Body of pancreas (tissue), 4 donors: ENCODE results near the gene FAM83C. TPM values are rescaled to one million over a fixed set of nuclear protein-coding genes. Genes with fewer than 3 reads are reported as not detected.
A peak's percentile ranks its signal among the peaks of the same experiment; 100 is the strongest.
"Not testable (repeated sequence)": the region's sequence is repeated elsewhere in the genome, so short reads cannot be mapped to it uniquely, and the experiment has no call there.

Experiments
- ATAC-seq: fragments of 150-250 bp; one replicate; pipeline ENCODE4 v1.9.1; 2016
- DNase-seq, 4 donors: peaks; one replicate each; pipeline ENCODE4 v3.0.0-alpha.2; 2019
- H3K27ac ChIP-seq, 4 donors: fragments of 200-600 bp; sonication (generic); 1 replicate in 3 of 4; 2 replicates in 1 of 4; pipeline versions ENCODE4 v1.5.1 to v1.6.1; 2016 to 2019; ENCODE audit warnings: mild to moderate bottlenecking in 1 of 4, mixed read lengths in 1 of 4, moderate library complexity in 1 of 4
- H3K27me3 ChIP-seq, 2 donors: fragments of 200-600 bp; sonication (generic); one replicate each; pipeline ENCODE4 v1.6.0; 2016; ENCODE audit warnings: mild to moderate bottlenecking in 1 of 2
- H3K36me3 ChIP-seq, 2 donors: fragments of 200-600 bp; sonication (generic); replicated peaks in 1 of 2; 2 replicates each; pipeline ENCODE4 v1.5.1; 2016; ENCODE audit warnings: low read depth in 2 of 2; ENCODE audit not compliant: insufficient read depth in 1 of 2
- H3K4me1 ChIP-seq: fragments of 200-600 bp; sonication (generic); one replicate; pipeline ENCODE4 v1.6.0; 2016
- H3K4me3 ChIP-seq, 2 donors: fragments of 200-600 bp; sonication (generic); 1 replicate in 1 of 2; 2 replicates in 1 of 2; pipeline ENCODE4 v1.5.1; 2016 to 2019
- H3K9me3 ChIP-seq, 3 donors: fragments of 200-600 bp; sonication (generic); 1 replicate in 2 of 3; 2 replicates in 1 of 3; pipeline ENCODE4 v1.5.1; 2016
- POLR2A ChIP-seq, 3 donors: fragments of 450-650 bp; IDR thresholded peaks; one replicate each; pipeline ENCODE4 v1.6.1; 2016; ENCODE audit warnings: antibody characterized with exemption in 3 of 3, mild to moderate bottlenecking in 2 of 3
- WGBS, 2 donors: methylation state at CpG; one replicate each; pipeline ENCODE4 v1.1.5; 2017; 5-methylcytosine and 5-hydroxymethylcytosine counted together
- intact Hi-C: fragments of 100-400 bp; cut with DNase I; formaldehyde crosslinking; loops from one replicate; pipeline ENCODE4 v1.15.1; 2023
- total RNA-seq, 2 donors: library from RNA; depleted of rRNA; stranded (reverse); fragments of >200 nt; gene quantifications; one replicate each; pipeline ENCODE4 v1.1.0, GENCODE V29; 2016
- TF ChIP-seq, protein P1 (sequence below), 7 experiments: fragments of 450-650 bp in 4 of 7; fragments of 200-600 bp in 3 of 7; sonication (generic) in 3 of 7; IDR thresholded peaks; one replicate each; pipeline ENCODE4 v1.5.1; 2016 to 2019; ENCODE audit warnings: antibody characterized with exemption in 7 of 7

The FAM83C gene
- total RNA-seq, 2 donors from 2014 or later, result not detected

GRCh38 chr20:35263532-35264341 lies 28.5 kb downstream of the FAM83C start:
- TF ChIP-seq POLR2A (IDR thresholded peaks at IDR 0.05), result peak; percentile 73 to 84 (median 80)
- TF ChIP-seq, protein P1, sequence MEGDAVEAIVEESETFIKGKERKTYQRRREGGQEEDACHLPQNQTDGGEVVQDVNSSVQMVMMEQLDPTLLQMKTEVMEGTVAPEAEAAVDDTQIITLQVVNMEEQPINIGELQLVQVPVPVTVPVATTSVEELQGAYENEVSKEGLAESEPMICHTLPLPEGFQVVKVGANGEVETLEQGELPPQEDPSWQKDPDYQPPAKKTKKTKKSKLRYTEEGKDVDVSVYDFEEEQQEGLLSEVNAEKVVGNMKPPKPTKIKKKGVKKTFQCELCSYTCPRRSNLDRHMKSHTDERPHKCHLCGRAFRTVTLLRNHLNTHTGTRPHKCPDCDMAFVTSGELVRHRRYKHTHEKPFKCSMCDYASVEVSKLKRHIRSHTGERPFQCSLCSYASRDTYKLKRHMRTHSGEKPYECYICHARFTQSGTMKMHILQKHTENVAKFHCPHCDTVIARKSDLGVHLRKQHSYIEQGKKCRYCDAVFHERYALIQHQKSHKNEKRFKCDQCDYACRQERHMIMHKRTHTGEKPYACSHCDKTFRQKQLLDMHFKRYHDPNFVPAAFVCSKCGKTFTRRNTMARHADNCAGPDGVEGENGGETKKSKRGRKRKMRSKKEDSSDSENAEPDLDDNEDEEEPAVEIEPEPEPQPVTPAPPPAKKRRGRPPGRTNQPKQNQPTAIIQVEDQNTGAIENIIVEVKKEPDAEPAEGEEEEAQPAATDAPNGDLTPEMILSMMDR (IDR thresholded peaks at IDR 0.05), result no peak
- 42 to 46% methylated on average over 11 to 17 of the region's 17 CpGs for WGBS, 2 donors
- H3K27me3 ChIP-seq, result no peaks in the 10 kb centered on the region
- no peaks in the 10 kb centered on the region for H3K9me3 ChIP-seq
- intact Hi-C loops, result no loop called here
- H3K4me3 ChIP-seq, result no peak overlapping the region
- H3K27ac ChIP-seq, result peak overlapping the region; percentile 70 to 91 (median 87)
- DNase-seq (peak; percentile 67 to 85 (median 80)), ATAC-seq (peak; percentile 85)
- H3K4me1 ChIP-seq, result peaks cover 16% of the 10 kb centered on the region
- H3K36me3 ChIP-seq, result no peaks in the 10 kb centered on the region

DNA sequence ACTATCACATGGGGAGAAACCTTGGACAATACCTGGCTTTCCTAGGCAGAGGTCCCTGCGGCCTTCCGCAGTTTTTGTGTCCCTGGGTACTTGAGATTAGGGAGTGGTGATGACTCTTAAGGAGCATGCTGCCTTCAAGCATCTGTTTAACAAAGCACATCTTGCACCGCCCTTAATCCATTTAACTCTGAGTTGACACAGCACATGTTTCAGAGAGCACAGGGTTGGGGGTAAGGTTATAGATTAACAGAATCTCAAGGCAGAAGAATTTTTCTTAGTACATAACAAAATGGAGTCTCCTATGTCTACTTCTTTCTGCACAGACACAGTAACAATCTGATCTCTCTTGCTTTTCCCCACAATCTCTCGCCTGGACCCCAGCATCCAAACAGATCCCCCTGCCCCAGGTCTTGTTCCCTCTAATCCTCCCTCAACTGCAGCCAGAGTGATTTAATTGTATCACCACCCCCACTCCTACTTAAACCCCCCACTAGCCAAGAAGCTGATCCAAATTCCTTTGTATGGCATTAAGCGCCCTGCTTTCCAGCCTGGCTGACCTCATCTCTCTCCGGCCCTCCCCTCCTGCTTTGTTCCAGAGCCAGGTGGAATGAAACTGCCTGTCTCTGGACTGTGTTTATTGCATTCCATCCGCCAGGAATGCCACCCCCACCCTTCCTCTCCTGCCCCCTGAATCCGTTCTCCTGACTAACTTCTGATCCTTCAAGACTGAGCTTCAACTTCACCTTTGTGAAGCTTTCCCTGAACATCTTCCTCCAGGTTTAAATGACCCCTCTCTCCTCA lies 29.3 kb downstream of the FAM83C start:
- WGBS, 2 donors, result 51 to 59% methylated on average over 5 of the region's 8 CpGs
- intact Hi-C loops, H3K9me3 ChIP-seq, H3K4me3 ChIP-seq, H3K36me3 ChIP-seq, H3K27me3 ChIP-seq: not testable (repeated sequence)
- peak; percentile 63 to 78 (median 72) for DNase-seq
- TF ChIP-seq, protein P1 (IDR thresholded peaks at IDR 0.05), result peak in 3 of 7 experiments; percentile 37 to 43 (median 38)
- peak; percentile 89 for ATAC-seq
- Histone ChIP-seq H3K27ac (peak overlapping the region; percentile 70 to 91 (median 87)), H3K4me1 (peaks cover 22% of the 10 kb centered on the region)

DNA sequence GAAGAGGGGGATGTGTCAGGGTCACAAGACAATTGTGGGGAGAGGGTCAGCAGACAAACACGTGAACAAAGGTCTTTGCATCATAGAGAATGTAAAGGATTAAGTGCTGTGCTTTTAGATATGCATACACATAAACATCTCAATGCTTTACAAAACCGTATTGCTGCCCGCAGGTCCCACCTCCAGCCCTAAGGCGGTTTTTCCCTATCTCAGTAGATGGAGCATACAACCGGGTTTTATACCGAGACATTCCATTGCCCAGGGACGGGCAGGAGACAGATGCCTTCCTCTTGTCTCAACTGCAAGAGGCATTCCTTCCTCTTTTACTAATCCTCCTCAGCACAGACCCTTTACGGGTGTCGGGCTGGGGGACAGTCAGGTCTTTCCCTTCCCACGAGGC lies 29.9 kb downstream of the FAM83C start:
- peaks cover 22% of the 10 kb centered on the region for H3K4me1 ChIP-seq
- H3K27ac ChIP-seq, result peak overlapping the region; percentile 20 to 65 (median 40)
- H3K4me3 ChIP-seq, H3K27me3 ChIP-seq, ATAC-seq, H3K36me3 ChIP-seq, H3K9me3 ChIP-seq, intact Hi-C loops, DNase-seq: not testable (repeated sequence)
- 52 to 68% methylated on average over 7 of the region's 10 CpGs for whole genome bisulfite sequencing, 2 donors

DNA sequence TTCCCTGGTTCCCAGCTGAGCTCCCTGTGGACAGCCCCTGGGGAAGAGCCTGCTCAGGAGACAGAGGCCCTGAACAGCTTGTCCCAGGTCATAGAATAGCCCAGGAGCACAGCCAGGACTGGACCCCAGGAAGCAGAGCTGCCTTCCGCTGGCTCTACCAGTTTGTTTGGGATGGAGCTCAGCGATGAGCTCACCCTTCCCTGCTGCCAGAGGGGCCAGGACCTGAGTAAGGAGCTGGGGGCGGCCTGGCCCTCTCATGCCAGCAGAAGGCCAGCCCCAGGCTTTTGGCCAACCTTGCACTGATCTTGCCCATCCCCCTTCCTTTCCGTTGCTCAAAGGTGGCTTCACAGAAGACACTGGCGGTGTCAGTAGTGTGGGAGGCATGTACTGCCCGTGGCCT lies 31.8 kb downstream of the FAM83C start:
- no peak overlapping the region for H3K27ac ChIP-seq
- no peaks in the 10 kb centered on the region for H3K36me3 ChIP-seq
- no peak overlapping the region for H3K4me3 ChIP-seq
- intact Hi-C loops, result no loop called here
- no peak for ATAC-seq
- no peaks in the 10 kb centered on the region for H3K9me3 ChIP-seq
- peaks cover 23% of the 10 kb centered on the region for H3K4me1 ChIP-seq
- no peak for DNase-seq
- TF ChIP-seq, protein P1 (IDR thresholded peaks at IDR 0.05), result no peak
- TF ChIP-seq POLR2A (IDR thresholded peaks at IDR 0.05), result no peak
- no peaks in the 10 kb centered on the region for H3K27me3 ChIP-seq
- WGBS, 2 donors, result 96% methylated on average over 6 of the region's 6 CpGs; no CpG with 5 or more reads in 1 of the 2 donors

DNA sequence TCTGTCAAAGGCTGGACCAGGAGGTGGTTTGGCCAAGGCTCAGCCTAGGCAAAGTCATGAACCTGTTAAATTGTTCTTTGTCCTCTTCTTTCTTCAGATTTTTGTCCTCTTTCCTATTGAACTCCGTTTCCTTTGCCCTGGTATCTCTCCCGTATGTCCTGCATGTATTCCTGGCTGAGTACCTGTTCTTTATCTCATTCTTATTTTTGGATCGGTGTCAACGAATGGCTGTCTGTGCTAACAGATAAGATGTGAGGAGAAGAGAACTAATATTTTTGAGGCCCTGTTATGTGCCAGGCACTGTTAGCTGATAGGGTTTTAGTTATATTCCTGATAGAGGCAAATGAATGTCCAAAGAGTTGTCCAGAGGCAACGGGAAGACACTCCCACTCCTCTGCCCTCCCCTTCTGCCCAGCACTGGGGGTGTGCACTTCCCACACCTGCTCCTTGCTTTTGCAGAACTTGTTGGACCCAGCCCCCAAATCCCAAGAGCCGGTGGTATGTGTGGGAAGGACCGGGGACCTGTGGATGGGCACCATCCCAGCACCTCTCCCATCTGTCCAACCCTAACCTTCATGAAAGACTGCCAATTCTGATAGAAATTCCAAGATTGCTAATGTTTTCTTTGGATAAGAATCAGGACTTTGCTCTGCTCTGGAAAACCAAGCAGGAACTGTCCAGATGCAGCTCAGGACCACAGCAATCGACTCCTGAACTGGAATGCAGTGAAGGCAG lies 34.9 kb downstream of the FAM83C start:
- TF ChIP-seq, protein P1 (IDR thresholded peaks at IDR 0.05), result no peak
- TF ChIP-seq POLR2A (IDR thresholded peaks at IDR 0.05), result no peak
- H3K27ac ChIP-seq, result peak overlapping the region in 1 of 4 donors; percentile 9
- no peak for ATAC-seq

More for the DNA sequence above, 34.9 kb downstream of the FAM83C start:
- Histone ChIP-seq H3K27me3 (no peaks in the 10 kb centered on the region), H3K9me3 (no peaks in the 10 kb centered on the region), H3K4me3 (no peak overlapping the region), H3K36me3 (no peaks in the 10 kb centered on the region), H3K4me1 (peaks cover 20% of the 10 kb centered on the region)
- no peak for DNase-seq
- intact Hi-C loops, result no loop called here
- WGBS, 2 donors, result 12 to 20% methylated on average over 8 of the region's 8 CpGs
